ENCODE results near the gene NTNG1. TPM values are rescaled to one million over a fixed set of nuclear protein-coding genes. Genes with fewer than 3 reads are reported as not detected.

Gene NTNG1
- total RNA-seq, 2 experiments from 2014 or later = 0.30 TPM; not detected in 1

DNA sequence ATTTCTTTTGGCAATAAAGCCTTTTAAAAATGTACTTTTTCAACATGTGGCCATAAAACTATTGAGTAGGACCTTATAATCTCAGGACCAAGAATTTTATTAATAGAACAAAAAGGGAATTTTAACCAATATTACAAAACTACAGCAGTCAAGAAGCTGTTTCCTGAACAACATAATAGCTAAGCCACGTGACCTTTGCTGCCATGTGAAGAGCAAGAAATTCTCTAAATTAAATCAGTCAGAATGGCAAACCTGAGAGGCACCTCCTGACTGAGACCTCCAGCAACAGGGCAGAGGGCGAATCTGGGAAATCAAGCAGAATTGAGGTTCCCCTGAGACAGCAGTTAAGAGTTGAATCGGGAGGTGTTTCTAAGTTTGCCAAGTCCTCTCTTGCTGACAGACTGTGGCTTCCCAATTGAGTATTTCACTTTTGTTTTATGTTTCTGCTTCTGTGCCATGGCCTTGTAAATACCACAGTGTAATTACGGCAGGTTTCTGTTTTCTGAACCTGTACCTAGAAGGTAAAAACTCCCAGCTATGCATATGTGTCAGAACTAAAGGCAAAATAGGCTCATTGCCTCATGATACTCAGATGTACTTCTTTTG lies 358.4 kb downstream of the NTNG1 start:
- H3K4me3 Mint-ChIP-seq = no peak overlapping the region
- no peaks in the 10 kb centered on the region for H3K4me1 Mint-ChIP-seq
- H3K27ac Mint-ChIP-seq = no peak overlapping the region
- no peak for DNase-seq
- POLR2A ChIA-PET = no interaction called here
- H3K27me3 Mint-ChIP-seq = peaks cover 15% of the 10 kb centered on the region
- H3K9me3 Mint-ChIP-seq = no peaks in the 10 kb centered on the region
- no peaks in the 10 kb centered on the region for H3K36me3 Mint-ChIP-seq
- ATAC-seq (ENCODE audit: low read depth) = no peak

DNA sequence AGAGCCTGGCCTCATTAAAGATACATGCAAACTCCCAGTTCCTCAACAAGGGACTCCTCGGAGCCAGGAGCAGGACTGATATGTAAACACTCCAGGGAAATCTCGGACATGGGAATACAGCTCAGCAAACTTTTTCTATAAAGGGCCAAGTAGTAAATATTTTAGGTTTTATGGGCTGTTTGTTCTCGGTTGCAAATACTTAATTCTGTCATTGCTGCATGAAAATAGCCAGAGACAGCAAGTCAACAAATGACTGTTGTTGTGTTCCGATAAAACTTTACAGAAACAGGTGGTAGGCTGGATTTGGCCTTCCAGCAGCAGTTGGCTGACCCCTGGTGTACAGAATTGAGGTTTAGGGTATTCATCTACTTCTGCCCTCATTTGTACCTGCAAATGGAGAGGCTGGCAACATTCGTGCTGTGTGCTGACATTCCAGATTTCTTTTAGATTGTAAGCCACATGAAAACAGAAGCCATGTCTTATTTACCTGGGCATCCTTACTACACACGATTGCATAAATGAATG lies 360.3 kb downstream of the NTNG1 start:
- no peak for DNase-seq
- Mint-ChIP-seq H3K27me3 (peaks cover 8% of the 10 kb centered on the region), H3K36me3 (no peaks in the 10 kb centered on the region), H3K4me3 (no peak overlapping the region), H3K9me3 (no peaks in the 10 kb centered on the region), H3K4me1 (no peaks in the 10 kb centered on the region), H3K27ac (no peak overlapping the region)
- ATAC-seq (ENCODE audit: low read depth) = no peak
- POLR2A ChIA-PET = no interaction called here

DNA sequence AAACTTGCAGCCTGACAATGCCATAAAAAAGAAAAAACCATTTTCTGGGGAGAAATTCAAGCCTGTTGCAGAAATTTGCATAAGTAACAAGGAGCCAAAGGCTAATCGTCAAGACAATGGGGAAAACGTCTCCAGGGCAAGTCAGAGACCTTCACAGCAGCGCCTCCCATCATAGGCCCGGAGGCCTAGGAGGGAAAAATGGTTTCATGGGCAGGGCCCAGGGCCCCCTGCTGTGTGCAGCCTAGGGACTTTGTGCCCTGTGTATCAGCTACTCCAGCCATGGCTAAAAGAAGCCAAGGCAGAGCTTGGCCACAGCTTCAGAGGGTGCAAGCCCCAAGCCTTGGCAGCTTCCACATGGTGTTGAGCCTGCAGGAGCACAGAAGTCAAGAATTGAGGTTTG lies 369.5 kb downstream of the NTNG1 start:
- Mint-ChIP-seq H3K4me3 (no peak overlapping the region), H3K9me3 (peaks cover 1% of the 10 kb centered on the region), H3K27me3 (peaks cover 7% of the 10 kb centered on the region), H3K4me1 (no peaks in the 10 kb centered on the region), H3K36me3 (no peaks in the 10 kb centered on the region), H3K27ac (no peak overlapping the region)
- ATAC-seq (ENCODE audit: low read depth) (no peak), DNase-seq (no peak)
- POLR2A ChIA-PET = interaction anchor here (0.6 kb wide), 1 partner anchor 261 kb away, joined by 4 read pairs; no protein-coding TSS in a partner anchor

DNA sequence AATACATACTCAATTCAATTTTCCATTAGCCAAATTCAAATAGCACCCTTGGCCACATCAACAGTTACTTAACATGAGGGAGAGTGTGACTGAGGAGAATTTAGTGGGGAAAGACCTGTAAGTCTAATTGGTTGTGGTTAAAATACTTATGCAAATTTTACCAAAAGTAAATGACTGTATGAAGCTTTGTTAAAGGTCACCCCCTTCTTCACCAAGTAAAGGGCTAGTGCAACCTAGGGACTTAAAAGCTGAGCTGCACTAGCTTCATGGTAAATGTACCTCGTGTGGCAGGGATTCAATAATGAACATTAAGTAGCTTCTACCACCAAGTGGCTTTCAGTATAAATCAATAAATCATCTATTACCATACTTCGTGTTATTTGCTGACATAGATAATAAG lies 372.0 kb downstream of the NTNG1 start:
- H3K27ac Mint-ChIP-seq = no peak overlapping the region
- H3K27me3 Mint-ChIP-seq = peaks cover 7% of the 10 kb centered on the region
- ATAC-seq (ENCODE audit: low read depth) (no peak), DNase-seq (no peak)
- H3K36me3 Mint-ChIP-seq = no peaks in the 10 kb centered on the region
- H3K9me3 Mint-ChIP-seq = peaks cover 1% of the 10 kb centered on the region
- H3K4me1 Mint-ChIP-seq = no peaks in the 10 kb centered on the region
- no peak overlapping the region for H3K4me3 Mint-ChIP-seq
- POLR2A ChIA-PET = interaction anchor here (0.6 kb wide), 1 partner anchor 11 kb away, joined by 4 read pairs; no protein-coding TSS in a partner anchor

DNA sequence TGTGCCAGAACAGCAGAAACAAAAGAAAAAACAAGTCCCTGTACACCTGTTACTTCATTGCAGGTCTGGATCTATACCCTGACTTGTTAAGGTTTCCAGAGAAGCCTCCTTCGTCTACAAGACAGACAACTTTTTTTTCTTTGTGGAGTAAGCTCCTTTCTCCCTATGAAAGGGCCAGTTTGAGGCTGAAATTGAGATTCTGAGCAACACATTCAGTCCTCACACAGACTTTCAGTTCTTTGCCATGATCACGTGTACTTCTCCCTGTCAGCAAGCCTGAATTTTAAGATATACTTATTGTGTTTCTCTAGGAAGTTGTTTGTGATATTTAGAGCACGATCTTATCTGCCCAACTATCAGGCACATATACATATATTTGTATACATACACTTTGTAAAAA lies 374.0 kb downstream of the NTNG1 start:
- H3K9me3 Mint-ChIP-seq = no peaks in the 10 kb centered on the region
- H3K4me3 Mint-ChIP-seq = no peak overlapping the region
- no peak overlapping the region for H3K27ac Mint-ChIP-seq
- DNase-seq = no peak
- H3K36me3 Mint-ChIP-seq = no peaks in the 10 kb centered on the region
- no peaks in the 10 kb centered on the region for H3K4me1 Mint-ChIP-seq
- ATAC-seq (ENCODE audit: low read depth) = no peak
- H3K27me3 Mint-ChIP-seq = peaks cover 2% of the 10 kb centered on the region
- POLR2A ChIA-PET = no interaction called here

DNA sequence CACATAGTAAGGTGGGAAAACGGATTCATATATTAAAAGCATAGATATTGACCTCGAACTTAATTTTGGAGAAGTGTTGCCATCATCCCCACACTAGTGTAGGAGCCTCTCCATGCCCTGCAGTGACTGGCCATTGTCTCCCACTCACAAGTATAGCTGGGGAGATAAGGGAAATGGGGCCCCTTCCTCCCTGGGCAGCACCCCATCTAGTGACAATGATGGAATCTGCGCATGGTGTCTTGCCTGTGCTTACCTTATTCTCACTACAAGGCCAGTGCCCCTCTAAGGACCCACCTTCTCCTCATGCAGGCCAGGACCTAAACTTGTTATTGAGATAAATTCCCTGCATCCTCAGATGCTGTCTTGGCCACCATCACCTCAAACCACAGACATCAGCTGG lies 374.9 kb downstream of the NTNG1 start:
- no peak overlapping the region for H3K4me3 Mint-ChIP-seq
- no peaks in the 10 kb centered on the region for H3K36me3 Mint-ChIP-seq
- H3K4me1 Mint-ChIP-seq = no peaks in the 10 kb centered on the region

DNA sequence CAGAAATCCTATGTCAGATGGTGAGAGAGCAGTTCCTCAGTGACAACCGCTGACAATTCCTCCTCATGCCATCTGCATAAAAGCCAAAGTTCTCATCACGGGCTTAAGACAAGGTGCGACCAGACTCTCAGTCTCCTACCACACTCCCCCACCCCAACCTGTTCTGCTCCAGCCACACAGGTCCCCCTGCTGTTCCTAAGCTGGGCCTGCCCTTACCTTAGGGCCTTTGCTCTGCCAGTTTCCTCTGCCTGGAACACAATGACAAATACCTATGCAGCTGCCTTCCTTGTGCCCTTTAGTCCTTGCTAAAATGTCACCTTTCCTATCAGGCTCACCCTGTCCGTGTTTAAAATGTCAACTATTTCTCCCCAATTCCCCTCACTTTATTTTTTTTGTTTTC lies 382.2 kb downstream of the NTNG1 start:
- H3K36me3 Mint-ChIP-seq = no peaks in the 10 kb centered on the region
- DNase-seq (no peak), ATAC-seq (ENCODE audit: low read depth) (no peak)
- H3K27me3 Mint-ChIP-seq = no peaks in the 10 kb centered on the region
- no peak overlapping the region for H3K27ac Mint-ChIP-seq
- peaks cover 7% of the 10 kb centered on the region for H3K4me1 Mint-ChIP-seq
- H3K9me3 Mint-ChIP-seq = no peaks in the 10 kb centered on the region
- H3K4me3 Mint-ChIP-seq = no peak overlapping the region
- POLR2A ChIA-PET = no interaction called here

More for the DNA sequence above, 374.9 kb downstream of the NTNG1 start:
- POLR2A ChIA-PET = no interaction called here
- DNase-seq (no peak), ATAC-seq (ENCODE audit: low read depth) (no peak)
- Mint-ChIP-seq H3K27me3 (peaks cover 2% of the 10 kb centered on the region), H3K27ac (no peak overlapping the region), H3K9me3 (no peaks in the 10 kb centered on the region)

DNA sequence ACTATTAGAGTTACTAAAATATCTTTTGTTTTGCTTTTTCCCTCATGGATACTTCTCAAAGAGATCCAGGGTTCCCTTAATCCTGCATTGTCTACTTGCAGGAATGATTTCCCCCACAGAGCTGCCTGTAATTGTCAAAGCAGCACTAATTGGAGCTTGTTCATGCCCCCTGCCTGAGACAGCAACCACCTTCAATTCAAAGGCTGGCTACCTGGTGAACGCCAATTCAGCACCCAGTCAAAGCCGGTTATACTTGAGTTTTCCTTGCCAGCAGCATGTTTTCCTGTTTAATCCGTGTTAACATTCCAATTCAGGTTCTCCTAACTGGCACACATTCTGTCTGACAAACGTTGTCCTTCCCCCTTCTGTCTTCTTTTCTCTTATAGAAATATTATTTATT lies 382.9 kb downstream of the NTNG1 start:
- no peak for ATAC-seq (ENCODE audit: low read depth)

DNA sequence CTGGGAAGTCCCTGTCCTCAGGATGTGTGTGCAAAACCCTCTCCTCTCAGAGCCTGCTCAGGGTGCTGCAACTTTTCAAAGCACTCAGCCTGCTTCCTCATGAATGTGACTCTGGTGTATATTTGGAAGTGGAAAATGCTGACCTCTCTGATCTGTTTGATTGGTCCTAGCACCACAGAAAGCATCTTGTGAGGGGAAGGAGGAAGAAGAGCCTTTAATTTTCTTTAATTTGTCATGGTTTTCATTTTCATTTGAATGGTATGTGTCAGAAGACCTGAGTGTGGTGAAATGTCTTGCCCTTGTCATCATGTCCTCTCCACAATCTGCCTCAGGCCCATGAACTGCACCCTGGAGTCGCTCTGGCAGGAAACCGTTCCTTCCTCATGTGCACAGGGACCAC lies 383.5 kb downstream of the NTNG1 start:
- Mint-ChIP-seq H3K4me3 (no peak overlapping the region), H3K27me3 (no peaks in the 10 kb centered on the region), H3K4me1 (peaks cover 7% of the 10 kb centered on the region), H3K9me3 (no peaks in the 10 kb centered on the region), H3K36me3 (no peaks in the 10 kb centered on the region), H3K27ac (no peak overlapping the region)
- no peak for DNase-seq
- ATAC-seq (ENCODE audit: low read depth) = no peak
- POLR2A ChIA-PET = interaction anchor here (0.5 kb wide), 1 partner anchor 11 kb away, joined by 4 read pairs; no protein-coding TSS in a partner anchor

More for the DNA sequence above, 382.9 kb downstream of the NTNG1 start:
- Mint-ChIP-seq H3K4me3 (no peak overlapping the region), H3K27me3 (no peaks in the 10 kb centered on the region), H3K27ac (no peak overlapping the region), H3K36me3 (no peaks in the 10 kb centered on the region), H3K9me3 (no peaks in the 10 kb centered on the region), H3K4me1 (peaks cover 7% of the 10 kb centered on the region)
- DNase-seq = no peak
- POLR2A ChIA-PET = no interaction called here

DNA sequence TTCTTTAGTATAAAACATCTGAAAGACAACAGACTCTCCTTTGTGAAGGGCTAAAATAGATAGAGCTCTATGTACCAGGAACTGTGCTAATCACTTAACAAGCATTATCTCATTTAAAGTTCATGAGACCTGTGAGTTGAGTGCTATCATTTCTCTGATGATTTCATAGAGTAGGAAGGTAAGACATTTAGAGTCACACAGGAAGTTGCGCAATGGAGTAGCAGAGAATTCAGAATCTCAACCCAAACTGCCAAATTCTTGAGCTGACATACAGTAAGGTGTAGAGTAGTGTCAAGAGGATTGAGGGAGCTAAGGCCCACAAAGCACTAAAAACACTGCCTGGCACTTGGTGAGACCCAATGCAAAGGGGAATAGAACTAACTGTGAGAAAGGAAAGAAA lies 384.3 kb downstream of the NTNG1 start:
- H3K9me3 Mint-ChIP-seq = no peaks in the 10 kb centered on the region
- DNase-seq (no peak), ATAC-seq (ENCODE audit: low read depth) (peak; percentile 36)
- no peak overlapping the region for H3K4me3 Mint-ChIP-seq
- H3K27me3 Mint-ChIP-seq = no peaks in the 10 kb centered on the region
- POLR2A ChIA-PET = no interaction called here
- no peak overlapping the region for H3K27ac Mint-ChIP-seq
- H3K4me1 Mint-ChIP-seq = peaks cover 7% of the 10 kb centered on the region
- no peaks in the 10 kb centered on the region for H3K36me3 Mint-ChIP-seq

DNA sequence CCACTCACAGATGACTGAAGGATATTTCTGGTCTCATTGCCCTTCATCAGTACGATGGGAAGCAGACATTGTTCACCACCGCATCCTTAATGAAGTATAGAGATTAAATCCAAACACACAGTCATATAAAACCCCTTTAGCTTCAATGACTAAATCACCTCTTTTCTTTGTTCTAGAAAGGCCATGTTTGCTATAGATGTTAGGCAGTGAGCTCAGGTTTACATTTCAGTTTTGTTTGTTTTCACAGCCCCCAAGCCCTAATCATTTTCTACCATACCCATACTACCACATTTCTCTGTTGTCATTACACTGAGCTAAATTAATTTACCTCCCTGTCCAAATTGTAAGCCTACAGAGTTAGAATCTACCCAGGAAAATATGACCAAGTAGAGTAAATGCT lies 385.1 kb downstream of the NTNG1 start:
- Mint-ChIP-seq H3K9me3 (no peaks in the 10 kb centered on the region), H3K27ac (no peak overlapping the region), H3K36me3 (no peaks in the 10 kb centered on the region), H3K4me3 (no peak overlapping the region), H3K4me1 (peaks cover 7% of the 10 kb centered on the region), H3K27me3 (no peaks in the 10 kb centered on the region)
- ATAC-seq (ENCODE audit: low read depth) (no peak), DNase-seq (no peak)
- POLR2A ChIA-PET = no interaction called here

DNA sequence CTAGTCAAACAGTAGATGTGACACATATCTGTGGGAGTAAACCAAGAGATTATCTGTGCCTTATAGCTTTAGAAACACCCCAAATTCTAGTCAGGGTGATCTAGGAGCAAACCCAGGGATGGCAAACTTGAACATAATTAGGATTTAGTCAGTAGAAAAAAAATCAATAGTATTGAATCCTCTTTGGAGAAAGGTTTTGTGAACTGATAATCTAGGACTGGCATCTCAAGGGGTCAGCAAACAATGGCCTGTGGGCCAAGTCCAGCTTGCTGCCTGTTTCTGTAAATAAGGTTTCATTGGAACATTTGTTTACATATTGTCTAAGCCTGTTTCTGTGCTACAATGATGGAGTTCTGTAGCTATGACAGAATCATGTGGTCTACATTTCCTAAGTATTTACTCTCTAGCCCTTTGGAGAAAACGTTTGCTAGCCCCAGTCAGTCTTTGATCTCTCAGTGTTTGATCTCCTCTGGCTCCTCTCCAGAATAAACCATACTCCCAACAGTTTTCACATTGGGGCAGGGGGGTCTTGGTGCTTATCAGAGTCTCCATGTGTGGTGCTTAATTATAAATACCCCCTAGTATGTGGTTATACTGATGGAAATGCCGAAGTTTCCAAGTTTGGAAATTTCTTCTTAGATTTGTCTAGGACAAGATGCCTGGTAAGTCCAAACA lies 385.8 kb downstream of the NTNG1 start:
- DNase-seq (no peak), ATAC-seq (ENCODE audit: low read depth) (no peak)
- Mint-ChIP-seq H3K27me3 (no peaks in the 10 kb centered on the region), H3K27ac (no peak overlapping the region), H3K9me3 (no peaks in the 10 kb centered on the region), H3K4me3 (no peak overlapping the region), H3K36me3 (no peaks in the 10 kb centered on the region), H3K4me1 (peaks cover 7% of the 10 kb centered on the region)
- POLR2A ChIA-PET = no interaction called here

DNA sequence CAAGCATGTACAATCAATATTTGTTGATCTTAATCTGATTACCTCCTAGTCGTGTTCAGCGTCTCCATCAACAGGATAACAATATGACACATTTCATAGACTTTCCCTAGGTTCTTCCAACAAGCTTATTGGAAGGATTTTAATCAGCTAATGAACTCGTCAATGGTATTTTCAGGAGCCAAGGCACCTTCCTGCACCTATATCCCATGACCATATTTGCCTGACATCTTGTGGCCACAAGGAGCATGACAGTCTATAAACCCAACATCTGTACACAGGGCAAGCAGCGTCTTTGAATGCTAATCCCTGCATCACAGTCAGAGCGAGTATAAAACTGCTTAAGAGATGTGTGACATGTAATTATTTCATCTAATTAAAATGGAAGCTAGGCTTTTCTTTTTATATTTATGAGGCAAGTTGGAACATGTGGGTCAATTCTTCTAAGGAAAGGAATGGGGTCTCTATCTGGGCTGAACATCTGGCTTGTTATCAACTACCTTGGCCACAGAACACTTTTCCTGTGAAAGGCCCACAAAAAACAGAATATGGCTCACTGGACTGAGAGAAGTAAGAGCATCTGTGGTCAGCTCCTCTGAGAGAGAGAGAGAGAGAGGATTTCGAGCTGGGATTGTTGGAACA lies 388.8 kb downstream of the NTNG1 start:
- DNase-seq = no peak
- H3K4me3 Mint-ChIP-seq = no peak overlapping the region
- ATAC-seq (ENCODE audit: low read depth) = peak; percentile 68

DNA sequence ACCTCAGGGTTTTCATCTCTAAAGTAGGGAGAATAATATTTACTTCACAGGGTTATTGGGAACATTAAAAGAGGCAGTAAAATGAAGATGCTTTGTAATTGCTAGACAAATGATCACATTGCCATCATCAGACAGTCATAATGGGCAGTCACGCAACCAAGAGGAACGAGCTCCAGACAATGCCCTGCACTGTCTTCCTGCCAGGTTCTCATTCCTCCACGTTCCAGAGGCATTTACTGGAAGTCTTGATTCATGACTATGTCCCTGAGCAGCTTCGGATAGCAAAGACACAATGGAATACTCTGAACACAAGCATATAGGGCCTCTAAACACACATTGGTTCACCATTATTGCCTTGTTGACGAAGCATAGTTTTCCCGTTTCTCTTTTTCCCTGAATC lies 389.7 kb downstream of the NTNG1 start:
- H3K36me3 Mint-ChIP-seq = no peaks in the 10 kb centered on the region
- POLR2A ChIA-PET = no interaction called here
- H3K9me3 Mint-ChIP-seq = no peaks in the 10 kb centered on the region
- ATAC-seq (ENCODE audit: low read depth) (no peak), DNase-seq (no peak)
- no peaks in the 10 kb centered on the region for H3K27me3 Mint-ChIP-seq
- no peaks in the 10 kb centered on the region for H3K4me1 Mint-ChIP-seq
- H3K27ac Mint-ChIP-seq = no peak overlapping the region
- no peak overlapping the region for H3K4me3 Mint-ChIP-seq

More for the DNA sequence above, 388.8 kb downstream of the NTNG1 start:
- peaks cover 7% of the 10 kb centered on the region for H3K4me1 Mint-ChIP-seq
- H3K36me3 Mint-ChIP-seq = no peaks in the 10 kb centered on the region
- no peaks in the 10 kb centered on the region for H3K27me3 Mint-ChIP-seq
- no peak overlapping the region for H3K27ac Mint-ChIP-seq
- POLR2A ChIA-PET = no interaction called here
- H3K9me3 Mint-ChIP-seq = no peaks in the 10 kb centered on the region
